Smooth muscle cell (in vitro differentiated cells): ENCODE data around the gene DPH7. TPM values are rescaled to one million over a fixed set of nuclear protein-coding genes. Genes with fewer than 3 reads are reported as not detected.
A peak's percentile ranks its signal among the peaks of the same experiment; 100 is the strongest.

Experiments
- DNase-seq: peaks from one replicate; lab custom pipeline; 2025; ENCODE audit not compliant: unreplicated experiment; lab: John Stamatoyannopoulos, UW
- H2AFZ ChIP-seq: fragments of 200-600 bp; sonication (generic); 2 replicates; pipeline ENCODE4 v1.6.0; 2016; ENCODE audit warnings: antibody characterized with exemption, low read depth, mild to moderate bottlenecking
- H3F3A ChIP-seq: fragments of 200-600 bp; sonication (generic); 2 replicates; pipeline ENCODE4 v1.6.0; 2017; ENCODE audit warnings: antibody characterized with exemption, low read depth
- H3K27ac ChIP-seq: fragments of 200-600 bp; sonication (generic); 2 replicates; pipeline ENCODE4 v1.5.1; 2016; ENCODE audit warnings: low read depth, mild to moderate bottlenecking
- H3K27me3 ChIP-seq: fragments of 200-600 bp; sonication (generic); 2 replicates; pipeline ENCODE4 v1.6.1; 2016; ENCODE audit warnings: low read depth, mild to moderate bottlenecking
- H3K36me3 ChIP-seq: fragments of 200-600 bp; sonication (generic); 2 replicates; pipeline ENCODE4 v1.5.1; 2016; ENCODE audit warnings: low read depth
- H3K4me1 ChIP-seq: fragments of 200-600 bp; sonication (generic); 2 replicates; pipeline ENCODE4 v1.5.1; 2016; ENCODE audit warnings: low read depth
- H3K4me2 ChIP-seq: fragments of 200-600 bp; sonication (generic); 2 replicates; pipeline ENCODE4 v1.6.0; 2016; ENCODE audit warnings: mild to moderate bottlenecking
- H3K4me3 ChIP-seq: fragments of 200-600 bp; sonication (generic); 2 replicates; pipeline ENCODE4 v1.5.1; 2016; ENCODE audit warnings: mild to moderate bottlenecking
- H3K79me2 ChIP-seq: fragments of 200-600 bp; sonication (generic); 2 replicates; pipeline ENCODE4 v1.6.0; 2016; ENCODE audit warnings: low read depth, mild to moderate bottlenecking
- H3K9ac ChIP-seq: fragments of 200-600 bp; sonication (generic); 2 replicates; pipeline ENCODE4 v1.6.0; 2016; ENCODE audit warnings: low read depth
- H3K9me3 ChIP-seq: fragments of 200-600 bp; sonication (generic); replicated peaks from 2 replicates; pipeline ENCODE4 v1.5.1; 2016; ENCODE audit warnings: low read depth
- H4K20me1 ChIP-seq: fragments of 200-600 bp; sonication (generic); 2 replicates; pipeline ENCODE4 v1.6.0; 2016; ENCODE audit warnings: low read depth
- WGBS: methylation state at CpG from one replicate; pipeline ENCODE4 v1.1.7; 2016; ENCODE audit warnings: low lambda C conversion rate; 5-methylcytosine and 5-hydroxymethylcytosine counted together
- polyA plus RNA-seq: library from polyadenylated mRNA; unstranded; fragments of >200 nt; fragmentation: Nextera tagmentation; extraction: Ambion mirVana; gene quantifications from 2 replicates; pipeline ENCODE4 v1.2.1, GENCODE V29; 2016
- total RNA-seq: library from RNA; depleted of rRNA; stranded (reverse); fragments of >200 nt; gene quantifications from 2 replicates; pipeline ENCODE4 v1.2.3, GENCODE V29; 2014
- TF ChIP-seq, protein P1 (sequence below): fragments of 200-600 bp; sonication (generic); IDR thresholded peaks from 2 replicates; pipeline ENCODE4 v1.5.1; 2017; ENCODE audit warnings: borderline replicate concordance, mild to moderate bottlenecking, antibody characterized with exemption; ENCODE audit not compliant: insufficient read depth, poor library complexity, severe bottlenecking

DPH7 gene
- total and polyA plus RNA-seq, 2 experiments from 2014 or later, result 18.2 to 21.8 TPM

GRCh38 chr9:137605121-137606004 is 26.6 kb upstream of the DPH7 start, which contains the start of gene ARRDC1:
ARRDC1 (plus strand) TSS chr9:137605686; CDS start chr9:137605718, 32 bp downstream.
- Histone ChIP-seq H3F3A (no peaks in the 10 kb centered on the region), H3K4me1 (peaks cover 10% of the 10 kb centered on the region), H3K9ac (no peak within 1 kb of the TSS), H3K79me2 (peaks cover 14% of the 10 kb centered on the region), H3K27me3 (no peaks in the 10 kb centered on the region), H3K27ac (no peak within 1 kb of the TSS), H4K20me1 (peaks cover 14% of the 10 kb centered on the region), H3K36me3 (no peaks in the 10 kb centered on the region), H3K9me3 (no peaks in the 10 kb centered on the region), H3K4me3 (peak within 1 kb of the TSS; percentile 70), H3K4me2 (peak within 1 kb of the TSS; percentile 99), H2AFZ (peak within 1 kb of the TSS; percentile 90)
- peak; percentile 93 for DNase-seq
- TF ChIP-seq, protein P1, sequence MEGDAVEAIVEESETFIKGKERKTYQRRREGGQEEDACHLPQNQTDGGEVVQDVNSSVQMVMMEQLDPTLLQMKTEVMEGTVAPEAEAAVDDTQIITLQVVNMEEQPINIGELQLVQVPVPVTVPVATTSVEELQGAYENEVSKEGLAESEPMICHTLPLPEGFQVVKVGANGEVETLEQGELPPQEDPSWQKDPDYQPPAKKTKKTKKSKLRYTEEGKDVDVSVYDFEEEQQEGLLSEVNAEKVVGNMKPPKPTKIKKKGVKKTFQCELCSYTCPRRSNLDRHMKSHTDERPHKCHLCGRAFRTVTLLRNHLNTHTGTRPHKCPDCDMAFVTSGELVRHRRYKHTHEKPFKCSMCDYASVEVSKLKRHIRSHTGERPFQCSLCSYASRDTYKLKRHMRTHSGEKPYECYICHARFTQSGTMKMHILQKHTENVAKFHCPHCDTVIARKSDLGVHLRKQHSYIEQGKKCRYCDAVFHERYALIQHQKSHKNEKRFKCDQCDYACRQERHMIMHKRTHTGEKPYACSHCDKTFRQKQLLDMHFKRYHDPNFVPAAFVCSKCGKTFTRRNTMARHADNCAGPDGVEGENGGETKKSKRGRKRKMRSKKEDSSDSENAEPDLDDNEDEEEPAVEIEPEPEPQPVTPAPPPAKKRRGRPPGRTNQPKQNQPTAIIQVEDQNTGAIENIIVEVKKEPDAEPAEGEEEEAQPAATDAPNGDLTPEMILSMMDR, result no peak
- under 1% methylated on average over 34 of the region's 111 CpGs for WGBS

GRCh38 chr9:137604345-137605086 is 25.8 kb upstream of the DPH7 start:
- no peaks in the 10 kb centered on the region for H3K9me3 ChIP-seq
- peak overlapping the region; percentile 60 for H3K4me3 ChIP-seq
- no peak overlapping the region for H3K9ac ChIP-seq
- no peaks in the 10 kb centered on the region for H3K27me3 ChIP-seq
- no peak overlapping the region for H2AFZ ChIP-seq
- peaks cover 10% of the 10 kb centered on the region for H3K4me1 ChIP-seq
- DNase-seq, result no peak
- TF ChIP-seq, protein P1, result no peak
- peak overlapping the region; percentile 89 for H3K4me2 ChIP-seq
- H3K79me2 ChIP-seq, result peaks cover 9% of the 10 kb centered on the region
- no peaks in the 10 kb centered on the region for H3K36me3 ChIP-seq
- H4K20me1 ChIP-seq, result peaks cover 14% of the 10 kb centered on the region
- 48% methylated on average over 15 of the region's 49 CpGs for WGBS
- no peak overlapping the region for H3K27ac ChIP-seq
- H3F3A ChIP-seq, result no peaks in the 10 kb centered on the region

GRCh38 chr9:137603879-137604278 is 25.2 kb upstream of the DPH7 start:
- Histone ChIP-seq H3K27ac (no peak overlapping the region), H3F3A (no peaks in the 10 kb centered on the region), H3K4me3 (no peak overlapping the region), H3K9ac (no peak overlapping the region), H3K79me2 (peaks cover 3% of the 10 kb centered on the region), H3K36me3 (no peaks in the 10 kb centered on the region), H3K27me3 (no peaks in the 10 kb centered on the region), H3K9me3 (no peaks in the 10 kb centered on the region), H3K4me1 (peaks cover 10% of the 10 kb centered on the region), H2AFZ (no peak overlapping the region), H4K20me1 (peaks cover 14% of the 10 kb centered on the region), H3K4me2 (no peak overlapping the region)
- DNase-seq, result no peak
- WGBS, result 97% methylated on average over 13 of the region's 13 CpGs
- TF ChIP-seq, protein P1, result no peak
